ENCODE results near the gene KRI1. TPM values are rescaled to one million over a fixed set of nuclear protein-coding genes. Genes with fewer than 3 reads are reported as not detected.
A peak's percentile ranks its signal among the peaks of the same experiment; 100 is the strongest.

Gene KRI1
- total RNA-seq, 1 donor from 2014 or later = 21.9 TPM

GRCh38 chr19:10550336-10550735 lies 15.5 kb downstream of the KRI1 start:
- H3K4me3 ChIP-seq = no peak overlapping the region
- no peaks in the 10 kb centered on the region for H3K27me3 ChIP-seq
- H3K9me3 ChIP-seq = no peaks in the 10 kb centered on the region
- H3K36me3 ChIP-seq = peaks cover 65 to 80% of the 10 kb centered on the region in 2 donors
- TF ChIP-seq CTCF (IDR thresholded peaks at IDR 0.05) = no peak
- DNase-seq (ENCODE audit: low spot score in 2 of 2) = no peak
- H3K4me1 ChIP-seq = peaks cover 0 to 2% of the 10 kb centered on the region in 2 donors
- no peak overlapping the region for H3K27ac ChIP-seq
- intact Hi-C loops (cut with DNase I) = no loop called here

- Histone ChIP-seq H3K36me3 (peaks cover 60 to 74% of the 10 kb centered on the region in 2 donors), H3K4me3 (no peak overlapping the region)
Observed at GRCh38 chr19:10549733-10550132, 16.1 kb downstream of the KRI1 start.

GRCh38 chr19:10548746-10549276 lies 17.0 kb downstream of the KRI1 start:
- Histone ChIP-seq H3K4me3 (no peak overlapping the region), H3K4me1 (peaks cover 7 to 11% of the 10 kb centered on the region in 2 donors), H3K9me3 (no peaks in the 10 kb centered on the region), H3K27me3 (no peaks in the 10 kb centered on the region), H3K36me3 (peaks cover 53 to 65% of the 10 kb centered on the region in 2 donors), H3K27ac (no peak overlapping the region)
- TF ChIP-seq CTCF (IDR thresholded peaks at IDR 0.05) = no peak
- no peak for DNase-seq (ENCODE audit: low spot score in 2 of 2)
- intact Hi-C loops (cut with DNase I) = no loop called here

More at GRCh38 chr19:10549733-10550132, 16.1 kb downstream of the KRI1 start:
- TF ChIP-seq CTCF (IDR thresholded peaks at IDR 0.05) = no peak
- intact Hi-C loops (cut with DNase I) = no loop called here
- no peaks in the 10 kb centered on the region for H3K9me3 ChIP-seq
- DNase-seq (ENCODE audit: low spot score in 2 of 2) = no peak
- peaks cover 2 to 8% of the 10 kb centered on the region in 2 donors for H3K4me1 ChIP-seq
- no peaks in the 10 kb centered on the region for H3K27me3 ChIP-seq
- no peak overlapping the region for H3K27ac ChIP-seq

- no peaks in the 10 kb centered on the region for H3K9me3 ChIP-seq
- no peaks in the 10 kb centered on the region for H3K27me3 ChIP-seq
- intact Hi-C loops (cut with DNase I) = no loop called here
- DNase-seq (ENCODE audit: low spot score in 2 of 2) = no peak
- no peak for TF ChIP-seq CTCF (IDR thresholded peaks at IDR 0.05)
- peaks cover 10 to 14% of the 10 kb centered on the region in 2 donors for H3K4me1 ChIP-seq
- H3K4me3 ChIP-seq = no peak overlapping the region
- H3K36me3 ChIP-seq = peaks cover 35 to 45% of the 10 kb centered on the region in 2 donors
- H3K27ac ChIP-seq = no peak overlapping the region
Observed at GRCh38 chr19:10546817-10547216, 19.0 kb downstream of the KRI1 start.

- Histone ChIP-seq H3K27me3 (no peaks in the 10 kb centered on the region), H3K4me1 (peaks cover 10 to 14% of the 10 kb centered on the region in 2 donors), H3K9me3 (no peaks in the 10 kb centered on the region), H3K36me3 (peaks cover 16 to 25% of the 10 kb centered on the region in 2 donors), H3K4me3 (peak overlapping the region; percentile 98 to 100), H3K27ac (peak overlapping the region; percentile 89 to 90)
- intact Hi-C loops (cut with DNase I) = no loop called here
- TF ChIP-seq CTCF (IDR thresholded peaks at IDR 0.05) = no peak
- DNase-seq (ENCODE audit: low spot score in 2 of 2) = no peak
Observed at GRCh38 chr19:10544753-10545251, 21.0 kb downstream of the KRI1 start.
